Osteoblast (primary cell): Measurements from ENCODE around the gene PPM1A. TPM values are rescaled to one million over a fixed set of nuclear protein-coding genes. Genes with fewer than 3 reads are reported as not detected.
"Not testable (repeated sequence)": the region's sequence is repeated elsewhere in the genome, so short reads cannot be mapped to it uniquely, and the experiment has no call there.

Source experiments
- DNase-seq: peaks from one replicate; pipeline ENCODE4 v3.0.0; 2011; ENCODE audit warnings: low spot score, mixed read lengths; ENCODE audit not compliant: insufficient read length; ENCODE audit errors: missing footprints
- H2AFZ ChIP-seq: 2 replicates; pipeline ENCODE4 v1.6.0; 2011; ENCODE audit warnings: mild to moderate bottlenecking, low read length
- H3K27ac ChIP-seq: 2 replicates; pipeline ENCODE4 v1.5.1; 2011; ENCODE audit warnings: mild to moderate bottlenecking, low read depth, low read length, moderate library complexity
- H3K27me3 ChIP-seq: 2 replicates; pipeline ENCODE4 v1.6.0; 2012; ENCODE audit warnings: mild to moderate bottlenecking, control low read depth, inconsistent platforms, low read length, moderate library complexity; ENCODE audit not compliant: insufficient read depth
- H3K36me3 ChIP-seq: 2 replicates; pipeline ENCODE4 v1.5.1; 2011; ENCODE audit warnings: mild to moderate bottlenecking, low read length, control low read depth, moderate library complexity; ENCODE audit not compliant: insufficient read depth
- H3K4me1 ChIP-seq: 2 replicates; pipeline ENCODE4 v1.5.1; 2011; ENCODE audit warnings: mild to moderate bottlenecking, low read length, control low read depth, moderate library complexity; ENCODE audit not compliant: insufficient read depth
- H3K4me2 ChIP-seq: 2 replicates; pipeline ENCODE4 v1.6.0; 2011; ENCODE audit warnings: mild to moderate bottlenecking, low read length; ENCODE audit not compliant: insufficient read depth
- H3K4me3 ChIP-seq: fragments of 200-600 bp; sonication (generic); 3 replicates; pipeline ENCODE4 v1.5.1; 2012; ENCODE audit warnings: mild to moderate bottlenecking, low read length, inconsistent platforms; ENCODE audit not compliant: insufficient read depth
- H3K79me2 ChIP-seq: 2 replicates; pipeline ENCODE4 v1.6.0; 2012; ENCODE audit warnings: mild to moderate bottlenecking, low read length, control low read depth, inconsistent platforms; ENCODE audit not compliant: insufficient read depth
- H3K9me3 ChIP-seq: 2 replicates; pipeline ENCODE4 v1.5.1; 2011; ENCODE audit warnings: low read depth, low read length, control low read depth
- H4K20me1 ChIP-seq: 2 replicates; pipeline ENCODE4 v1.6.0; 2012; ENCODE audit warnings: mild to moderate bottlenecking, low read length, control low read depth; ENCODE audit not compliant: insufficient read depth
- CTCF ChIP-seq: IDR thresholded peaks from 2 replicates; pipeline ENCODE4 v1.5.1; 2011; ENCODE audit warnings: mild to moderate bottlenecking, low read depth, low read length, moderate library complexity; ENCODE audit errors: extremely low read depth
- total RNA-seq: library from RNA; depleted of rRNA; stranded (reverse); fragments of >200 nt; gene quantifications from 2 replicates; pipeline ENCODE4 v1.2.3, GENCODE V29; 2012

The PPM1A gene
- total RNA-seq, 1 donor: 36.6 TPM

GRCh38 chr14:60313093-60313492 lies 64.1 kb downstream of the PPM1A start:
- H3K36me3 ChIP-seq: no peaks in the 10 kb centered on the region
- H3K79me2 ChIP-seq: no peaks in the 10 kb centered on the region
- no peak overlapping the region for H3K27ac ChIP-seq
- no peak overlapping the region for H3K4me3 ChIP-seq
- no peaks in the 10 kb centered on the region for H3K4me1 ChIP-seq
- no peak for TF ChIP-seq CTCF
- H3K9me3 ChIP-seq: no peaks in the 10 kb centered on the region
- no peak overlapping the region for H3K4me2 ChIP-seq
- peaks cover 15% of the 10 kb centered on the region for H3K27me3 ChIP-seq
- DNase-seq: no peak
- H2AFZ ChIP-seq: no peak overlapping the region
- H4K20me1 ChIP-seq: no peaks in the 10 kb centered on the region

- no peak overlapping the region for H2AFZ ChIP-seq
- peaks cover 18% of the 10 kb centered on the region for H3K27me3 ChIP-seq
- H3K27ac ChIP-seq: no peak overlapping the region
- no peaks in the 10 kb centered on the region for H3K9me3 ChIP-seq
- no peaks in the 10 kb centered on the region for H3K79me2 ChIP-seq
- no peak overlapping the region for H3K4me3 ChIP-seq
- no peaks in the 10 kb centered on the region for H3K4me1 ChIP-seq
- DNase-seq: no peak
- no peak overlapping the region for H3K4me2 ChIP-seq
- no peaks in the 10 kb centered on the region for H4K20me1 ChIP-seq
- TF ChIP-seq CTCF: no peak
- no peaks in the 10 kb centered on the region for H3K36me3 ChIP-seq
These were observed 66.4 kb downstream of the PPM1A start for GRCh38 chr14:60315196-60315990.

DNA sequence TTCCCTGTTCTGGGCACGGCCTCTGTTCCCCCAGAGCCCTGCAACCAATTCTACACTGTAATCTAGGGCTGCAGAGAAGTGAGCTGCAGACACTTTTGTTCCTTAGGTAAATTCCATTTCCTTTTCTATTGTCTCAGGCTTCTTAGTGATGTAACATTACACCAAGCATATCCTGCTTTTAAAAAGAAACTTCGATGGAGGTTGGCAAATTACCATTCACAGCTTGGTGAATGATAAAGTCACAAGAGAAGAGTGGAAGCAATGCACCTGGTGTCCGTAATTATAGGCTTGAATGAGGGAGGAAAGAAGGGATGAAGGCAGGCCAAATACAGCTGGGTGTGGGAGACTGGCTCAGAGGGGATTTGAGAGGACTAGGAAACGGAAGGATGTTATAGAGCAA lies 68.6 kb downstream of the PPM1A start:
- no peak overlapping the region for H3K4me2 ChIP-seq
- no peaks in the 10 kb centered on the region for H3K4me1 ChIP-seq
- peaks cover 24% of the 10 kb centered on the region for H3K27me3 ChIP-seq
- no peaks in the 10 kb centered on the region for H3K36me3 ChIP-seq
- no peaks in the 10 kb centered on the region for H3K9me3 ChIP-seq
- no peak for TF ChIP-seq CTCF
- H2AFZ ChIP-seq: no peak overlapping the region
- no peaks in the 10 kb centered on the region for H4K20me1 ChIP-seq
- no peak overlapping the region for H3K27ac ChIP-seq
- no peaks in the 10 kb centered on the region for H3K79me2 ChIP-seq
- H3K4me3 ChIP-seq: no peak overlapping the region
- no peak for DNase-seq

GRCh38 chr14:60320860-60321259 lies 71.8 kb downstream of the PPM1A start:
- not testable (repeated sequence) for H3K79me2 ChIP-seq

More at GRCh38 chr14:60320860-60321259, 71.8 kb downstream of the PPM1A start:
- H2AFZ ChIP-seq, H3K27ac ChIP-seq, H4K20me1 ChIP-seq, H3K4me3 ChIP-seq, DNase-seq, H3K4me1 ChIP-seq, H3K4me2 ChIP-seq, H3K9me3 ChIP-seq, H3K36me3 ChIP-seq: not testable (repeated sequence)
- peaks cover 17% of the 10 kb centered on the region for H3K27me3 ChIP-seq
